PC-9 (cell line): ENCODE results near the gene PKHD1. TPM values are rescaled to one million over a fixed set of nuclear protein-coding genes. Genes with fewer than 3 reads are reported as not detected.

Experiments used
- BruUV-seq: library from RNA; stranded (reverse); fragments of 400-500 nt; replicated peaks from 2 replicates; lab custom pipeline; 2021; lab: Mats Ljungman, UMichigan
- CTCF ChIA-PET: fragments of 300-600 bp; sonication (Branson Sonifier 250); formaldehyde crosslinking; loops from one replicate; lab custom pipeline; 2022; ENCODE audit warnings: antibody characterized with exemption; lab: Charles Lee
- POLR2A ChIA-PET: fragments of 300-600 bp; sonication (Branson Sonifier 250); formaldehyde crosslinking; loops from one replicate; lab custom pipeline; 2022; ENCODE audit warnings: antibody characterized with exemption; ENCODE audit not compliant: unreplicated experiment; lab: Charles Lee
- DNase-seq, 2 experiments: peaks; one replicate each; pipeline versions ENCODE4 v3.0.0 to v3.0.0-alpha.2; 2015 to 2022; ENCODE audit warnings: mixed read lengths in 1 of 2
- H2AFZ ChIP-seq: fragments of 200-600 bp; sonication (generic); 2 replicates; pipeline ENCODE4 v1.8.1; 2017; ENCODE audit warnings: antibody characterized with exemption
- H3F3A ChIP-seq: fragments of 200-600 bp; sonication (generic); 2 replicates; pipeline ENCODE4 v1.8.1; 2017; ENCODE audit warnings: antibody characterized with exemption, mild to moderate bottlenecking, low read depth; ENCODE audit not compliant: insufficient read depth
- H3K27ac ChIP-seq: fragments of 200-600 bp; sonication (generic); 2 replicates; pipeline ENCODE4 v1.6.1; 2016; ENCODE audit warnings: mixed run types
- H3K27me3 ChIP-seq: fragments of 200-600 bp; sonication (generic); 2 replicates; pipeline ENCODE4 v1.6.1; 2016; ENCODE audit warnings: low read depth, mixed run types; ENCODE audit not compliant: insufficient read depth
- H3K36me3 ChIP-seq: fragments of 200-600 bp; sonication (generic); 2 replicates; pipeline ENCODE4 v1.6.1; 2016; ENCODE audit warnings: low read depth, mixed run types
- H3K4me1 ChIP-seq: fragments of 200-600 bp; sonication (generic); replicated peaks from 2 replicates; pipeline ENCODE4 v1.6.1; 2016; ENCODE audit warnings: mixed run types; ENCODE audit not compliant: insufficient read depth
- H3K4me2 ChIP-seq: fragments of 200-600 bp; sonication (generic); 2 replicates; pipeline ENCODE4 v1.6.1; 2017; ENCODE audit warnings: mixed run types
- H3K4me3 ChIP-seq: fragments of 200-600 bp; sonication (generic); 2 replicates; pipeline ENCODE4 v1.6.1; 2016; ENCODE audit warnings: mixed run types
- H3K79me2 ChIP-seq: fragments of 200-600 bp; sonication (generic); 2 replicates; pipeline ENCODE4 v1.6.1; 2017; ENCODE audit warnings: low read depth, mixed run types
- H3K9me2 ChIP-seq: fragments of 200-600 bp; sonication (generic); 2 replicates; pipeline ENCODE4 v1.8.1; 2017; ENCODE audit warnings: mild to moderate bottlenecking; ENCODE audit not compliant: insufficient read depth
- H3K9me3 ChIP-seq: fragments of 200-600 bp; sonication (generic); 2 replicates; pipeline ENCODE4 v1.8.1; 2016; ENCODE audit warnings: low read depth; ENCODE audit not compliant: insufficient read depth
- H4K20me1 ChIP-seq: fragments of 200-600 bp; sonication (generic); 2 replicates; pipeline ENCODE4 v1.8.1; 2017; ENCODE audit not compliant: insufficient read depth
- CTCF ChIP-seq: fragments of 200-600 bp; sonication (generic); conservative IDR thresholded peaks from 2 replicates; pipeline ENCODE4 v1.6.1; 2017; ENCODE audit warnings: mixed run types, antibody characterized with exemption, mild to moderate bottlenecking, moderate library complexity
- EZH2 ChIP-seq: fragments of 200-600 bp; sonication (generic); IDR thresholded peaks from 2 replicates; pipeline ENCODE4 v1.8.0; 2017; ENCODE audit warnings: antibody characterized with exemption, low read depth
- intact Hi-C: fragments of 100-400 bp; cut with micrococcal nuclease; formaldehyde crosslinking; loops from one replicate; pipeline ENCODE4 v1.10.0; 2022; ENCODE audit not compliant: unreplicated experiment
- total RNA-seq: library from RNA; stranded (reverse); gene quantifications from 2 replicates; pipeline ENCODE4 v1.2.3, GENCODE V29; 2021

PKHD1 gene
- total RNA-seq, 1 experiment from 2014 or later = not detected

GRCh38 chr6:51584163-51584562 is 503.2 kb downstream of the PKHD1 start:
- H2AFZ ChIP-seq = no peak overlapping the region
- ChIA-PET POLR2A (no interaction called here), CTCF (no interaction called here)
- no peaks in the 10 kb centered on the region for H3K9me2 ChIP-seq
- TF ChIP-seq EZH2 (no peak), CTCF (no peak)
- H3K36me3 ChIP-seq = no peaks in the 10 kb centered on the region
- DNase-seq = no peak
- H3K4me1 ChIP-seq = no peaks in the 10 kb centered on the region
- H3K79me2 ChIP-seq = no peaks in the 10 kb centered on the region
- no peaks in the 10 kb centered on the region for H3K27me3 ChIP-seq
- H3F3A ChIP-seq = no peaks in the 10 kb centered on the region
- no peak overlapping the region for H3K4me3 ChIP-seq
- H3K4me2 ChIP-seq = no peak overlapping the region
- H4K20me1 ChIP-seq = no peaks in the 10 kb centered on the region
- H3K9me3 ChIP-seq = no peaks in the 10 kb centered on the region
- intact Hi-C loops = no loop called here
- no TSS peak for BruUV-seq
- no peak overlapping the region for H3K27ac ChIP-seq

GRCh38 chr6:51578994-51579393 is 508.4 kb downstream of the PKHD1 start:
- ChIA-PET POLR2A (no interaction called here), CTCF (no interaction called here)
- intact Hi-C loops = no loop called here

GRCh38 chr6:51578362-51578761 is 509.1 kb downstream of the PKHD1 start:
- no peak for TF ChIP-seq CTCF
- no peak for TF ChIP-seq EZH2
- ChIA-PET CTCF (no interaction called here), POLR2A (no interaction called here)
- H3K4me3 ChIP-seq = no peak overlapping the region
- intact Hi-C loops = no loop called here
- no peaks in the 10 kb centered on the region for H3K79me2 ChIP-seq
- no peaks in the 10 kb centered on the region for H3F3A ChIP-seq
- H3K4me2 ChIP-seq = no peak overlapping the region
- H3K9me2 ChIP-seq = no peaks in the 10 kb centered on the region
- H4K20me1 ChIP-seq = no peaks in the 10 kb centered on the region
- no peak for DNase-seq
- no peaks in the 10 kb centered on the region for H3K27me3 ChIP-seq
- no TSS peak for BruUV-seq
- no peaks in the 10 kb centered on the region for H3K36me3 ChIP-seq
- H3K4me1 ChIP-seq = no peaks in the 10 kb centered on the region
- no peak overlapping the region for H2AFZ ChIP-seq
- no peak overlapping the region for H3K27ac ChIP-seq
- no peaks in the 10 kb centered on the region for H3K9me3 ChIP-seq

More at GRCh38 chr6:51578994-51579393, 508.4 kb downstream of the PKHD1 start:
- no peak overlapping the region for H3K4me2 ChIP-seq
- no peaks in the 10 kb centered on the region for H3K79me2 ChIP-seq
- no peaks in the 10 kb centered on the region for H3K4me1 ChIP-seq
- H3K27ac ChIP-seq = no peak overlapping the region
- H3F3A ChIP-seq = no peaks in the 10 kb centered on the region
- no peak for DNase-seq
- no TSS peak for BruUV-seq
- no peaks in the 10 kb centered on the region for H3K36me3 ChIP-seq
- no peaks in the 10 kb centered on the region for H3K27me3 ChIP-seq
- TF ChIP-seq EZH2 (no peak), CTCF (no peak)
- H4K20me1 ChIP-seq = no peaks in the 10 kb centered on the region
- H3K9me3 ChIP-seq = no peaks in the 10 kb centered on the region
- no peak overlapping the region for H3K4me3 ChIP-seq
- H3K9me2 ChIP-seq = no peaks in the 10 kb centered on the region
- no peak overlapping the region for H2AFZ ChIP-seq
